WTC11 (cell line): ENCODE results near the gene CD44.

Source experiments
- CREB1 ChIP-seq: sonication (generic); formaldehyde crosslinking; IDR thresholded peaks from 2 replicates; pipeline ENCODE4 v1.8.0; 2023; ENCODE audit warnings: mild to moderate bottlenecking, missing genetic modification reagents
- CTCF ChIP-seq: fragments of 200-600 bp; IDR thresholded peaks from 2 replicates; pipeline ENCODE4 v1.8.0; 2022; ENCODE audit warnings: antibody characterized with exemption
- ELF4 ChIP-seq: sonication (generic); formaldehyde crosslinking; IDR thresholded peaks from 2 replicates; pipeline ENCODE4 v1.8.1; 2022; ENCODE audit warnings: low read depth, mild to moderate bottlenecking, moderate library complexity, missing genetic modification reagents
- JUN ChIP-seq: sonication (generic); formaldehyde crosslinking; IDR thresholded peaks from 2 replicates; pipeline ENCODE4 v1.8.0; 2023; ENCODE audit warnings: mild to moderate bottlenecking, missing genetic modification reagents
- USF1 ChIP-seq: sonication (generic); formaldehyde crosslinking; IDR thresholded peaks from 2 replicates; pipeline ENCODE4 v1.8.0; 2022; ENCODE audit warnings: mild to moderate bottlenecking, missing genetic modification reagents

DNA sequence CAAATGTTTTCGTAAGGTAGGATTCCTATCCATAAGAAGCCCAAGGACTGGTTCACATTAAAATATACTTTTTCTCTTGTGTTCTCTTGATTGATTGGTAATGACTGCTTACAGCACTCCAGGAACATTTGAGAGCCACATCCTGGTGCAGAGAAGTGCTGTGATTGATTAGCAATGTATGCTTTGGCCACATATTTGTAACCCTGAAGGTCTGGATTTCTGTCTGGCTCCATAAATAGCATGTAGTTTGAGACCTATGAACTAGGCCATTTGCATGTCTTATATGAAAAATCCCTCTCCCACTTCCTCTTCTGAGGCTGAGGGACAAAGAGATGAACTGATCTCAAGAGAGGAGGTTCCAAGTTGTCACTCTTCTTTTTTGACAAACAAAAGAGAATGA, 49.3 kb upstream of the CD44 start:
- TF ChIP-seq USF1 (CRISPR knock-in tag) (no peak), CREB1 (CRISPR knock-in tag) (no peak), ELF4 (CRISPR knock-in tag) (no peak), JUN (CRISPR knock-in tag) (no peak), CTCF (no peak)
